ENCODE measurements around the gene MROH7. TPM values are rescaled to one million over a fixed set of nuclear protein-coding genes. Genes with fewer than 3 reads are reported as not detected.
"Not testable (repeated sequence)": the region's sequence is repeated elsewhere in the genome, so short reads cannot be mapped to it uniquely, and the experiment has no call there.

The MROH7 gene
- total RNA-seq, 1 donor from 2014 or later, result 2.4 TPM

GRCh38 chr1:54610048-54610447 is 31.5 kb upstream of the MROH7 start:
- no peak for DNase-seq

DNA sequence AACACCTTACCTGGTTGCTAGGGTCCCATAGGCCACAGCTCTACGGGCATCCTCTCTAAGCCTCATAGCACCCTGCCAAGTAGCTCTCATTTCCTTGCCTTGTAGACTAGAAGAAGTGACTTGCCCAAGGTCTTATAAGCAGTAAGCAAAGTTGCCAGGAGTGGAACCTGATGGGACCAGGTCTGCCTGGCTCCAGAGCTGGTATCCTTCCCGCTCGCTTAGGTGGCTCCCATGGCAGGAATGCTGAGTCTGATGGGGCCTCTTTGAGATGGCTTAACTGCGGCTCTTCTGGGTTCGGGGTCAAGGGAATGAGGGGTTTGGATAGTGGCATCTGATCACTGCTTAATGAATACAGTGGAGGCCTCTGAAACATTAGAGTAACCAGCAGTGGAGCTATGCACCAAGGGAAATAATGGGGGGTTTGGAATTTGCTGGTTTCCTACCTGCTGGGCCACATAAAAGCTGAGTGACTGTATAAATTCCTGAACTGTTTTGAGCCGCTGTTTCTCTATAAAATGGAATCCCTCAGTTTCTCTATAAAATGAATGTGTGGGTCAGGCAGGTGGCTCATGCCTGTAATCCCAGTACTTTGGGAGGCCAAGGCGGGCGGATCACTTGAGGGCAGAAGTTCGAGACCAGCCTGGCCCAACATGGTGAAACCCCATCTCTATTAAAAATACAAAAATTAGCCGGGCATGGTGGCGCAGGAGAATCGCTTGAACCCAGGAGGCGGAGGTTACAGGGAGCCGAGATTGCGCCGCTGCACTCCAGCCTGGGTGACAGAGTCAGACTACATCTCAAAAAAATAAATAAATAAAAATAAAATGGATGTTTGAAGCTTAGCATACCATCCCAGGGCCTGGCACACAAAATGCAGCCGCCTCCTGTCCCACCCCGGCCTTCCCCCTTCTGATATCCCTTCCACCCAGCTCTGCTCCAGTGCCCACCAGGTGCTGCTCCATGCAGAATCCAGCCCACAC is 30.7 kb upstream of the MROH7 start:
- DNase-seq, result no peak

- DNase-seq, result no peak
These were observed 30.0 kb upstream of the MROH7 start for GRCh38 chr1:54611621-54612020.

DNA sequence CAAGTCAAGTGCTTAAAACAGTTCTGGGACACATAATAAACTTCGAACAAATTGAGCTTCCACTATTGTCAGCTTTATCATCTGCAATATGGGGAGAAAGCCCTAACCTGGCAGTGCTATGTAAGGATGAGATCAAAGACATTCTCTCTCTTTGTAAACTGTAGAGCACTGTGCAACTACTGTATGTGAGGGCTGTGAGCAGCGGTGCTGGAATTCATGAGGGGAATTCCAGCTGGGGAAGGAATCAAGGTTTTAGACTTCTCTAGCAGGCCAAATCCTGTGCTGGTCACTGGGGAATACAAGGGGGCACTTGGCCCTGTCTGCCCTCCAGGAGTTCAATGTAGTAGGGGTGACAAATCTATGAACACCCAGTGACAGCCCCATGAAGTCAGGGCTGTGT is 27.6 kb upstream of the MROH7 start:
- DNase-seq, result no peak

DNA sequence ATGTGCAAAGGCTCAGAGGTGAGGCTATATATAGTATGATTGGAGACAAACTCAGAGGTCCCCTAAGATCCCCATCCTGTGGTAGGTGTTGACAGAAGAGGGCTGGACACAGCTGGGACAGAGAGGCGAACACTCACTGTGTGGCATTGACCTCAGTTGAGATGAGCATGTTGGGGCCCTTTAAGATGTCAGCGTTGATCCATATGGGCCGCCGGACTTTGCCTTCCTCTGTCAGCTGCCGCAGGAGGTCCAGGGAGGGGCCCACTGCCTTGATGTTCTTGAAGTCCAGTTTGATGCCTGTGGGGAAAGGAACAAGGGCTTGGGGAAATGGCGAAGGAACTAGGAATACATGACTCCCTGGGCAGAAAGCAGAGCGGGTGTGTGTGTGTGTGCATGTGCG is 27.0 kb upstream of the MROH7 start:
- no peak for DNase-seq

GRCh38 chr1:54615531-54616279 is 25.9 kb upstream of the MROH7 start:
- DNase-seq, result no peak

GRCh38 chr1:54619749-54620148 is 21.8 kb upstream of the MROH7 start:
- DNase-seq, result no peak

GRCh38 chr1:54623216-54624007 is 18.2 kb upstream of the MROH7 start, which contains the start of gene FAM151A:
Gene FAM151A, minus strand, starts transcription at chr1:54623525. Its CDS starts 130 bp downstream, at chr1:54623395.
- DNase-seq, result no peak

DNA sequence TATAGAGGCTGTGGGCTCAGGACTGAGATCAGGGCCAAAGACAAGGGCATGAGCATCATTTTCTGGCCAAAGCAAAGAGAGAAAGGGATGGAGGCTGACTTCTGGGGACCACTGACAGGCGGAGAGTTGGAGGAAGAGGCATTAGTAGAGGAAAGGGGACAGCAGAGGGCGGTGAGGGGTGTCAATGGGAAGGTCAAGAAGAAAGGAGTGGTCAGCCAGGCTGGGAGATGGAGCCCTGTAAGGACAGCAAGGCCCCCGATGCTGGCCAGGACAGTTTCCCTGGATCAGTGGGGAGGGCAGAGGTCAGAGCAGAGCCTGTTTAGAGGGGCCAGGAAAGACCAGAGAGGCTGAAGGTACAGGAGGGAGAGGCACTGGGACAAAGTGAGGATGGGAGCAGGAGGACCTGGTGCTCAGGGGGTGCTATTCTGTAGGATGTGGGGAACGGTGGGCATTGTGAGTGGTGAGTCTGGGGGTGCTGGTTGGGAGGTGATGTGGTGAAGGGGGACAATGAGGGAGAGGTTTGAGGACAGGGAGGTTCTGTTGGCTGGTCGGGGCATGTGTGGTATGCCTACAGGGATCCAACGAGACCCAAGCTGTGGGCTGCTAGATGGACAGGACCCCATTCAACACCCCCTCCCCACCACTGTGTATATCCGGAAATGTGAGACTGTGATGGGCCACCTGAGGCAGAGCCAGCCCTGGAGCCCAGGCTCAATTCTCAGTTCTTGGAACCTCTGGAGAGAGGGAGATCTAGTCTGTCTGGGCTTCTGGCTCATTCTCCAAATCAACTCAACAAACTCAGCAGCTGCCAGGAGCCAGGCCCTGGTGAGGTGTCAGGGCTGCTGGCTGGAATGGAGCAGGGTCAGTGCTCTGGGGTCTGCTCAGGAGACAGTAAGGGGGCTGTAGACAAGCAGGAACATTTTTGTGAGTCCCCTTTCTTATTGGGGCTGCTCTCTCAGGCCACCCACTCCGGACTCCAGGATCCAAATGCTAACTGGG is 16.8 kb upstream of the MROH7 start:
- no peak for DNase-seq

DNA sequence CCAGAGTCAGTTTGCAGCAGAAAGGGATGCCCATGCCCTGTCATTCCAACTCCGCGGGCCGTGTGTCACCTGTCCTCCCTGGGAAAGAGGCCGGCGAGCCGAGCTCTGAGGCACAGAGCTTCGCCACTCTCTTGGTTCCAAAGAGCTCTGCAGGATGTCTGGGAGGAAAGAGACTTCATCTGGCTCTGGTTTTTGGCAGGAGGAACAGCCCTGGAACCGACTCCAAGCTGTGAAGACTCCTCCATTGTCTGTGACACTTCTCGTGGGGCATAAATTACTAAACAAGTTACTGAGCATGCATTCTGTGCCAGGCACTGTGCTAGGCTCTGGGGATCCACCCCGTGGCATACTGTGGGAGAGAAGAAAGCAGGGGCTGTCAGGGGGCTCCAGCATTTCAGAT is 14.4 kb upstream of the MROH7 start:
- DNase-seq, result no peak

DNA sequence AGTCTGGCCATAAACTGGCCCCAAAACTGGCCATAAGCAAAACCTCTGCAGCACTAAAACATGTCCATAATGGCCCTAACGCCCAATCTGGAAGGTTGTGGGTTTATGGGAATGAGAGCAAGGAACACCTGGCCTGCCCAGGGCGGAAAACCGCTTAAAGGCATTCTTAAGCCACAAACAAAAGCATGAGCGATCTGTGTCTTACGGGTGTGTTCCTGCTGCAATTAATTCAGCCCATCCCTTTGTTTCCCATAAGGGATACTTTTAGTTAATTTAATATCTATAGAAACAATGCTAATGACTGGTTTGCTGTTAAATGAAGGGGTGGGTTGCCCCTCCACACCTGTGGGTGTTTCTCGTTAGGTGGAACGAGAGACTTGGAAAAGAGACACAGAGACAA is 5.8 kb upstream of the MROH7 start:
- DNase-seq, result not testable (repeated sequence)

GRCh38 chr1:54636461-54637446 is 4.8 kb upstream of the MROH7 start:
- not testable (repeated sequence) for DNase-seq

DNA sequence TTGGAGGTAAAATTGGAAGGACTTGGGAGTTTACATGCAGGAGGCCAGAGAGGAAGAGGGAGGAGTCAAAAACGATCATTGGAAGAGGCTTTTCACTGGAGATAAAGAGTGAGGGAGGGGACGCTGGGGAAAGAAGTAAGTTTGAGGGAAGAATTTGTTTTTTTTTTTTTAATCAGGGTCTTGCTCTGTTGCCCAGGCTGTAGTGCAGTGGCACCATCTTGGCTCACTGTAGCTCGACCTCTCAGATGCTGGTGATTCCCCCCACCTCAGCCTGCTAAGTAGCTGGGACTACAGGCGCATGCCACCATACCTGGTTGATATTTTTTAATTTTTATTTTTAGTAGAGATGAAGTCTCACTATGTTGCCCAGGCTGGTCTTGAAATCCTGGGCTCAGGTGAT is 1.2 kb upstream of the MROH7 start:
- DNase-seq, result no peak

GRCh38 chr1:54643736-54644135 is 2.1 kb downstream of the MROH7 start:
- DNase-seq, result no peak

GRCh38 chr1:54645806-54646676 is 4.5 kb downstream of the MROH7 start:
- DNase-seq, result no peak

- no peak for DNase-seq
These were observed 7.7 kb downstream of the MROH7 start for GRCh38 chr1:54649130-54649898.

DNA sequence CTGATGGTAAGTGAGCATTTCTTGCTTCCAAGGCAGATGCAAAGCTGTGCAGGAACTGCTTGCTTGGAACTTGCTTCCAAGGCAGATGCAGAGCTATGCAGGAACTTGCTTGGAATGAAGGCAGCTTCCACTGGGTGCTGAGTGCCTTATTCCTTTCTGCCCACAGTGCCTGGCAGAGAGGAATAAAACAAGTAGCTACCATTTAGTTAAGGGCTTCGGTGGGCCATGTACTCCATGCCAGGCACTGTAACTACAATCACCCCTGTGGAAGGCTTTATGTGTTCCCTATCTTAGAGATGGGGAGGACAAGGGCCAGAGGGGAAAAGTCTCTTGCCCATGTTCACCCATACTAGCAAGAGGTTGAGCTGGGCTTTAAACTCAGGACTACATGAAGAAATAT is 8.3 kb downstream of the MROH7 start:
- DNase-seq, result no peak

- DNase-seq, result no peak
These were observed 8.8 kb downstream of the MROH7 start for GRCh38 chr1:54650417-54650816.
